ENCODE results near the gene ZNF490.
A peak's percentile ranks its signal among the peaks of the same experiment; 100 is the strongest.

The ZNF490 gene

DNA sequence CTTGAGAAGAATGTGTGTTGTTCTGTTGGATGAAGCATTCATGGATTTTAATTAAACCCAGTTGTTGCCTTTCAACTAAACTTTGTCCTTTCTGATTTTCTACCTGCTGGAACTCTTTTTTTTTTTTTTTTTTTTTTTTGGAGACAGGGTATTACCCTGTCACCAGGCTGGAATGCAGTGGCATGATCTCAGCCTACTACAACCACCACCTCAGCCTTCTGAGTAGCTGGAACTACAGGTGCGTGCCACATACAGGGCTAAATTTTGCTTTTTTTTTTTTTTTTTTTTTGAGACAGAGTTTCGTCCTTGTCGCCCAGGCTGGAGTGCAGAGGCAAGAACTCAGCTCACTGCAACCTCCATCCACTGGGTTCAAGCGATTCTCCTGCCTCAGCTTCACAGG is 7.0 kb upstream of the ZNF490 start:
- no peak for DNase-seq (ENCODE audit: extremely low read depth, low read depth)
- TF ChIP-seq, protein P1, sequence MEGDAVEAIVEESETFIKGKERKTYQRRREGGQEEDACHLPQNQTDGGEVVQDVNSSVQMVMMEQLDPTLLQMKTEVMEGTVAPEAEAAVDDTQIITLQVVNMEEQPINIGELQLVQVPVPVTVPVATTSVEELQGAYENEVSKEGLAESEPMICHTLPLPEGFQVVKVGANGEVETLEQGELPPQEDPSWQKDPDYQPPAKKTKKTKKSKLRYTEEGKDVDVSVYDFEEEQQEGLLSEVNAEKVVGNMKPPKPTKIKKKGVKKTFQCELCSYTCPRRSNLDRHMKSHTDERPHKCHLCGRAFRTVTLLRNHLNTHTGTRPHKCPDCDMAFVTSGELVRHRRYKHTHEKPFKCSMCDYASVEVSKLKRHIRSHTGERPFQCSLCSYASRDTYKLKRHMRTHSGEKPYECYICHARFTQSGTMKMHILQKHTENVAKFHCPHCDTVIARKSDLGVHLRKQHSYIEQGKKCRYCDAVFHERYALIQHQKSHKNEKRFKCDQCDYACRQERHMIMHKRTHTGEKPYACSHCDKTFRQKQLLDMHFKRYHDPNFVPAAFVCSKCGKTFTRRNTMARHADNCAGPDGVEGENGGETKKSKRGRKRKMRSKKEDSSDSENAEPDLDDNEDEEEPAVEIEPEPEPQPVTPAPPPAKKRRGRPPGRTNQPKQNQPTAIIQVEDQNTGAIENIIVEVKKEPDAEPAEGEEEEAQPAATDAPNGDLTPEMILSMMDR (IDR thresholded peaks at IDR 0.05; ENCODE audit: low read depth, low read length) = no peak

DNA sequence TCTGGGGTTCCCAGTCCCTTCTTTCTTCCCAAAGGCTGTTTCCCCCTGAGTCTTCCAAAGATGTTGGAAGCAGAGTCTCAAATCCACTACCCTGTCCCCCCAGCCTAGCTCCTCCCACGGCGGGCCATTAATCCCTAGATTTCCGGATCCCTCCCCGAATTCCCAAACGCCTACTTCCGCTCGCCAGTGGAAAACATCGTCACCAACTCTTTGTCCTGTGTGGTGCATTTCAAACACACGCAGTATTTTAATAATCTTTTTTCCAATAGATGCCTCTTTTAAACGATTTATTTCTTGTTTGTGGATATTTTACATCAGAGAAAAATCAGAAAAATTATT is 717 bp upstream of the ZNF490 start:
- TF ChIP-seq, protein P1 (IDR thresholded peaks at IDR 0.05; ENCODE audit: low read depth, low read length) = no peak
- peak; percentile 54 for DNase-seq (ENCODE audit: extremely low read depth, low read depth)

DNA sequence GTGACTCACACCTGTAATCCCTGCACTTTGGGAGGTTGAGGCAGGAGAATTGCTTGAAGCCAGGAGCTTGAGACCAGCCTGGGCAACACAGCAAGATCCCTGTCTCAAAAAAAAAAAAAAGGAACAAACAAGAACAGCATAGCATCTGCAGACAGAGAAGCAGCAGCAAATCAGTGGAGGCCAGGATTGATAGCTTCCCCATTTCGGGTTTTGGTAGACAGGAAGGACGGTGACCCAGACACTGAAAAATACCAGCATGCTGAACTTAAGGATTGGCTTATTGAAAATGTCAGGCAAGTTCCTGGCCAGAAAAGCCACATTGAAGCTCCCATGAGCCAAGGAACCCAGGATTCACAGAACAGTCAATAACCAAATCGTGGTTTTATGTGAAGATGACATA is 3.0 kb downstream of the ZNF490 start:
- no peak for DNase-seq (ENCODE audit: extremely low read depth, low read depth)
- TF ChIP-seq, protein P1 (IDR thresholded peaks at IDR 0.05; ENCODE audit: low read depth, low read length) = no peak

DNA sequence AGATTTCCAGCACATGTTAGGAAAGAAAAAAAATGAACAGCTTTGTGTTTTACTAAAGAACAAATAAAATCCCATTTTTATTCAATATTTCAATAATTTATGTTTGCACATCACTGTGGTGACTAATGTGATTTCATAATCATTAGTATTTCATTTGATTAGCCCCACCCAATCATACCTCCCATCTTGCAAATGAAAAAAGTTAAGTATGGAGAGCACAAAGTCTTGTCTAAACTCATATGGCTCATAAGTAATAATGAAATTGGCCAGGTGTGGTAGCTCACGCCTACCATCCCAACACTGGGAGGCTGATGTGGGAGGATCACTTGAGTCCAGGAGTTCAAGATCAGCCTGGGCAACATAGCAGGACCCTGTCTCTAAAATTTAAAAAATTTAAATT is 3.8 kb downstream of the ZNF490 start:
- DNase-seq (ENCODE audit: extremely low read depth, low read depth) = no peak

DNA sequence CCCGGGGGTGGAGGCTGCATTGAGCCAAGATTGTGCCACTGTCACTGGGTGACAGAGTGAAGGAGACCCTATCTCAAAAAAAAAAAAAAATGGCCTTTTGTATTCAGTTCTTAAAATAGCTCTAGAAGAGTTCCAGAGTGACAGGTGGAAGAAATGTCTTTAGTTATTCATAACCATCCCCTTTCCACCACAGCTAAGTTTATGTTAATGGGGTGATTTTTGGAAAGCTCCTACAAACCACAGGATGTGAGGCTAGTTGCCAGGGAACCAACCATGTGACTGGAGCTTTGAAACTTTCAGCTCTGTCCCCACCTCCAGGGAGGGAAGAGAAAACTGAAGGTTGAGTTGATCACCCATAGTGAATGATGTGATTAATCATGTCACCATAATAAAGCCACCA is 6.9 kb downstream of the ZNF490 start:
- DNase-seq (ENCODE audit: extremely low read depth, low read depth) = no peak

More for the DNA sequence above, 3.8 kb downstream of the ZNF490 start:
- TF ChIP-seq, protein P1 (IDR thresholded peaks at IDR 0.05; ENCODE audit: low read depth, low read length) = no peak

DNA sequence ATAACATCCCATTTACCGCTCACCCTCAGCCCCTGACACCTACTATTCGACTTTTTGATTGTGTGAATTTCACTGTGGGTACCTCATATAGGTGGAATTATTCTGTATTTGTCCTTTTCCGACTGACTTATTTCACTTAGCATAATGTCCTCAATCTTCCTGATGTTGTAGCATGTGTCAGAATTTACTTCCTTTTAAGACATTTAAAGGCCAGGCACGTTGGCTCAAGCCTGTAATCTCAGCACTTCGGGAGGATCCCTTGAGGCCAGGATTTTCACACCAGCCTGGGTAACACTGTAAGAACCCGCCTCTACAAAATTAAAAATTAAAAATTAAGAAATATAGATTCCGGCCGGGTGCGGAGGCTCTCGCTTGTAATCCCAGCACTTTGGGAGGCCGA is 13.0 kb downstream of the ZNF490 start:
- TF ChIP-seq, protein P1 (IDR thresholded peaks at IDR 0.05; ENCODE audit: low read depth, low read length) = no peak
- DNase-seq (ENCODE audit: extremely low read depth, low read depth) = no peak

More for the DNA sequence above, 6.9 kb downstream of the ZNF490 start:
- TF ChIP-seq, protein P1 (IDR thresholded peaks at IDR 0.05; ENCODE audit: low read depth, low read length) = no peak

DNA sequence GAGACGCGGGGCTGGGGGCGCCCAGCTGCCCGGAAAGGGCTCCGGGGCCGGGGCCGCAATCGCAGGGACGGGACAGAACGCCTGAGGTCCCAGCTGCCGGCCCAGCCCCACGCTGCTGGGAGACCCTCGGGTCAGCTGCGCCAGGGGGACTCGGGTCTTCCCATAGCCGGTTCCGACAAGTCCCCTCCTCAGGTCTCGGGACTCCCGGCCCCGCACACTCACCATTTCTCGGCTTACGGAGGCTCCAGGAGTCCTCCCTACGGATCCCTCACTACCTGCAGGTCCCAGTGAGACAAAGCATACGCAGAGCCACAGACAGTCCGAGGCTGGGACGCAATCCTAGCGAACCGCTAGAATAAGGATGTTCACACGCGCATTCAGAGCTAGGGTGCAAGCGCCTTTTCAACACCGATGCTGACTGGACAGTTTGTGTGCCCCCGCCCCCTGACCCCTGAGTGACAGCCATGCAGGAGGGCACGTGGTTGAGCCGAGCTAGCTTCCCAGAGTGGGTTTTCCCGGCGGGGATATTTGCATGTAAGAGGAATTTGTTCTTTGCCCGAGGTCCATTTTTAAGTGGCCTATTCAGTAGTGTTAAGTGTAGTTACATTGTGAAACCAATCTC is 13.6 kb downstream of the ZNF490 start:
- TF ChIP-seq, protein P1 (IDR thresholded peaks at IDR 0.05; ENCODE audit: low read depth, low read length) = no peak
- no peak for DNase-seq (ENCODE audit: extremely low read depth, low read depth)

Measured in AG09319 (cell line).